ENCODE results near the gene CCL5. TPM values are rescaled to one million over a fixed set of nuclear protein-coding genes. Genes with fewer than 3 reads are reported as not detected.

The CCL5 gene
- total and polyA plus RNA-seq, 2 donors (not counting 1 experiment from before 2014, with no cell fraction given): 2.9 to 5.3 TPM

GRCh38 chr17:35891269-35891668, 11.1 kb upstream of the CCL5 start:
- Mint-ChIP-seq H3K9me3 (ENCODE audit: insufficient read depth) (no peaks in the 10 kb centered on the region), H3K4me3 (no peak overlapping the region), H3K27ac (no peak overlapping the region), H3K27me3 (peaks cover 6% of the 10 kb centered on the region), H3K4me1 (no peaks in the 10 kb centered on the region)
- intact Hi-C loops (cut with micrococcal nuclease): no loop called here
- ChIA-PET CTCF (no interaction called here), POLR2A (no interaction called here)
- TF ChIP-seq EZH2 (IDR thresholded peaks at IDR 0.05; ENCODE audit: borderline replicate concordance, insufficient read depth, low read depth, low read length, poor library complexity, severe bottlenecking): no peak
- TF ChIP-seq CTCF (IDR thresholded peaks at IDR 0.05): no peak
- 100% methylated on average over 2 of the region's 4 CpGs for WGBS (ENCODE audit: insufficient coverage)
- Histone ChIP-seq H3K9me3 (ENCODE audit: control extremely low read depth in 1 of 3, control insufficient read depth in 2 of 3, insufficient read depth in 1 of 3, low read length in 2 of 3) (no peaks in the 10 kb centered on the region), H3K4me2 (replicated peaks; ENCODE audit: low read depth, low read length, poor library complexity, severe bottlenecking) (no peak overlapping the region), H3K27ac (ENCODE audit: low read length in 2 of 2) (no peak overlapping the region), H3K36me3 (replicated peaks in 1 of 2; ENCODE audit: control extremely low read depth in 1 of 2, control insufficient read depth in 1 of 2, extremely low read depth in 1 of 2, insufficient read depth in 2 of 2, low read length in 1 of 2) (no peaks in the 10 kb centered on the region), H4K20me1 (ENCODE audit: control insufficient read depth, insufficient read depth, low read length, poor library complexity, severe bottlenecking) (no peaks in the 10 kb centered on the region), H3K79me2 (ENCODE audit: control insufficient read depth, insufficient read depth, low read length) (no peaks in the 10 kb centered on the region), H3K9ac (ENCODE audit: low read length) (no peak overlapping the region), H2AFZ (ENCODE audit: insufficient read depth, low read depth, low read length, poor library complexity, severe bottlenecking) (no peak overlapping the region), H3K4me1 (ENCODE audit: control insufficient read depth in 2 of 2, insufficient read depth in 2 of 2, low read length in 2 of 2) (no peaks in the 10 kb centered on the region), H3K27me3 (replicated peaks in 1 of 4; ENCODE audit: control extremely low read depth in 1 of 4, control insufficient read depth in 3 of 4, insufficient read depth in 4 of 4, low read length in 3 of 4) (peaks cover 0 to 3% (median 0%) of the 10 kb centered on the region in 4 experiments), H3K4me3 (ENCODE audit: control extremely low read depth in 1 of 5, extremely low read depth in 1 of 5, insufficient read depth in 1 of 5, low read depth in 2 of 5, low read length in 4 of 5) (no peak overlapping the region)
- ATAC-seq (ENCODE audit: low read depth) (no peak), DNase-seq (no peak)

- H3K9me3 ChIP-seq (ENCODE audit: control extremely low read depth in 1 of 3, control insufficient read depth in 2 of 3, insufficient read depth in 1 of 3, low read length in 2 of 3): no peaks in the 10 kb centered on the region
- no peaks in the 10 kb centered on the region for H4K20me1 ChIP-seq (ENCODE audit: control insufficient read depth, insufficient read depth, low read length, poor library complexity, severe bottlenecking)
- DNase-seq (no peak), ATAC-seq (ENCODE audit: low read depth) (no peak)
- H3K4me1 ChIP-seq (ENCODE audit: control insufficient read depth in 2 of 2, insufficient read depth in 2 of 2, low read length in 2 of 2): no peaks in the 10 kb centered on the region
- TF ChIP-seq CTCF (IDR thresholded peaks at IDR 0.05) (no peak), EZH2 (IDR thresholded peaks at IDR 0.05; ENCODE audit: borderline replicate concordance, insufficient read depth, low read depth, low read length, poor library complexity, severe bottlenecking) (no peak)
- POLR2A ChIA-PET: no interaction called here
- Mint-ChIP-seq H3K4me1 (no peaks in the 10 kb centered on the region), H3K27ac (no peak overlapping the region), H3K27me3 (peaks cover 6% of the 10 kb centered on the region), H3K4me3 (no peak overlapping the region), H3K9me3 (ENCODE audit: insufficient read depth) (no peaks in the 10 kb centered on the region)
- no peak overlapping the region for H2AFZ ChIP-seq (ENCODE audit: insufficient read depth, low read depth, low read length, poor library complexity, severe bottlenecking)
- no peak overlapping the region for H3K27ac ChIP-seq (ENCODE audit: low read length in 2 of 2)
- H3K79me2 ChIP-seq (ENCODE audit: control insufficient read depth, insufficient read depth, low read length): no peaks in the 10 kb centered on the region
- no peaks in the 10 kb centered on the region for H3K36me3 ChIP-seq (replicated peaks in 1 of 2; ENCODE audit: control extremely low read depth in 1 of 2, control insufficient read depth in 1 of 2, extremely low read depth in 1 of 2, insufficient read depth in 2 of 2, low read length in 1 of 2)
- intact Hi-C loops (cut with micrococcal nuclease): no loop called here
- H3K9ac ChIP-seq (ENCODE audit: low read length): no peak overlapping the region
- CTCF ChIA-PET: no interaction called here
- no peak overlapping the region for H3K4me2 ChIP-seq (replicated peaks; ENCODE audit: low read depth, low read length, poor library complexity, severe bottlenecking)
- 71% methylated on average over 4 of the region's 4 CpGs for WGBS (ENCODE audit: insufficient coverage)
- H3K4me3 ChIP-seq (ENCODE audit: control extremely low read depth in 1 of 5, extremely low read depth in 1 of 5, insufficient read depth in 1 of 5, low read depth in 2 of 5, low read length in 4 of 5): no peak overlapping the region
- no peaks in the 10 kb centered on the region for H3K27me3 ChIP-seq (replicated peaks in 1 of 4; ENCODE audit: control extremely low read depth in 1 of 4, control insufficient read depth in 3 of 4, insufficient read depth in 4 of 4, low read length in 3 of 4)
Observed at GRCh38 chr17:35890774-35891155, 10.6 kb upstream of the CCL5 start.

Data from B cell (primary cell).